Body of pancreas (tissue), 4 donors: ENCODE data around the gene PRPSAP2. TPM values are rescaled to one million over a fixed set of nuclear protein-coding genes. Genes with fewer than 3 reads are reported as not detected.

ENCODE experiments used
- ATAC-seq: fragments of 150-250 bp; one replicate; pipeline ENCODE4 v1.9.1; 2016
- DNase-seq, 4 donors: peaks; one replicate each; pipeline ENCODE4 v3.0.0-alpha.2; 2019
- H3K27ac ChIP-seq, 4 donors: fragments of 200-600 bp; sonication (generic); 1 replicate in 3 of 4; 2 replicates in 1 of 4; pipeline versions ENCODE4 v1.5.1 to v1.6.1; 2016 to 2019; ENCODE audit warnings: mild to moderate bottlenecking in 1 of 4, mixed read lengths in 1 of 4, moderate library complexity in 1 of 4
- H3K27me3 ChIP-seq, 2 donors: fragments of 200-600 bp; sonication (generic); one replicate each; pipeline ENCODE4 v1.6.0; 2016; ENCODE audit warnings: mild to moderate bottlenecking in 1 of 2
- H3K36me3 ChIP-seq, 2 donors: fragments of 200-600 bp; sonication (generic); replicated peaks in 1 of 2; 2 replicates each; pipeline ENCODE4 v1.5.1; 2016; ENCODE audit warnings: low read depth in 2 of 2; ENCODE audit not compliant: insufficient read depth in 1 of 2
- H3K4me1 ChIP-seq: fragments of 200-600 bp; sonication (generic); one replicate; pipeline ENCODE4 v1.6.0; 2016
- H3K4me3 ChIP-seq, 2 donors: fragments of 200-600 bp; sonication (generic); 1 replicate in 1 of 2; 2 replicates in 1 of 2; pipeline ENCODE4 v1.5.1; 2016 to 2019
- H3K9me3 ChIP-seq, 3 donors: fragments of 200-600 bp; sonication (generic); 1 replicate in 2 of 3; 2 replicates in 1 of 3; pipeline ENCODE4 v1.5.1; 2016
- POLR2A ChIP-seq, 3 donors: fragments of 450-650 bp; IDR thresholded peaks; one replicate each; pipeline ENCODE4 v1.6.1; 2016; ENCODE audit warnings: antibody characterized with exemption in 3 of 3, mild to moderate bottlenecking in 2 of 3
- WGBS, 2 donors: methylation state at CpG; one replicate each; pipeline ENCODE4 v1.1.5; 2017; 5-methylcytosine and 5-hydroxymethylcytosine counted together
- intact Hi-C: fragments of 100-400 bp; cut with DNase I; formaldehyde crosslinking; loops from one replicate; pipeline ENCODE4 v1.15.1; 2023
- total RNA-seq, 2 donors: library from RNA; depleted of rRNA; stranded (reverse); fragments of >200 nt; gene quantifications; one replicate each; pipeline ENCODE4 v1.1.0, GENCODE V29; 2016
- TF ChIP-seq, protein P1 (sequence below), 7 experiments: fragments of 450-650 bp in 4 of 7; fragments of 200-600 bp in 3 of 7; sonication (generic) in 3 of 7; IDR thresholded peaks; one replicate each; pipeline ENCODE4 v1.5.1; 2016 to 2019; ENCODE audit warnings: antibody characterized with exemption in 7 of 7

Gene PRPSAP2
- total RNA-seq, 2 donors from 2014 or later: 16.6 to 35.6 TPM

DNA sequence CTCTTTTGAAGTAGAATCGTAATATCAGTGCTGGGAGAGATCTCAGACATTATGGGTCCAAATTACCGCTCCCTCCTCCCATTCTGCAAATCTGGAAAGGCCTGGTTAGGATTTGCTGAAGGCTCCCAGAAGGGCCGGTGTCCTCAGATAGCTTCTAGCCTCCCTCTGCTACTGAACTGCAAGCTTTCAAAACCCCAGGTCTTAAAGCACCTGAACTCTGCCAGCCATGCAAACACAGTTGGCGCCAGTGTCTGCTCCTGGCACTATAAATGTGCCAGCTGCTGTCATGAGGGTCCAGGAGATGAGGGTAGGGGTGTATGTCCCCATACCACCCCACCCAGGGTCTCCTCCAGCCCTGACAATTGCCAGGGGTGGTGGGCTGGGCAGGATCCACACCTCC is 118.3 kb downstream of the PRPSAP2 start:
- no peaks in the 10 kb centered on the region for H3K9me3 ChIP-seq
- intact Hi-C loops: no loop called here
- peaks cover 9% of the 10 kb centered on the region for H3K4me1 ChIP-seq
- H3K4me3 ChIP-seq: no peak overlapping the region
- H3K36me3 ChIP-seq: peaks cover 0 to 9% of the 10 kb centered on the region in 2 donors
- WGBS, 2 donors: 62 to 70% methylated on average over 3 to 4 of the region's 4 CpGs
- no peak overlapping the region for H3K27ac ChIP-seq
- no peak for DNase-seq
- TF ChIP-seq, protein P1, sequence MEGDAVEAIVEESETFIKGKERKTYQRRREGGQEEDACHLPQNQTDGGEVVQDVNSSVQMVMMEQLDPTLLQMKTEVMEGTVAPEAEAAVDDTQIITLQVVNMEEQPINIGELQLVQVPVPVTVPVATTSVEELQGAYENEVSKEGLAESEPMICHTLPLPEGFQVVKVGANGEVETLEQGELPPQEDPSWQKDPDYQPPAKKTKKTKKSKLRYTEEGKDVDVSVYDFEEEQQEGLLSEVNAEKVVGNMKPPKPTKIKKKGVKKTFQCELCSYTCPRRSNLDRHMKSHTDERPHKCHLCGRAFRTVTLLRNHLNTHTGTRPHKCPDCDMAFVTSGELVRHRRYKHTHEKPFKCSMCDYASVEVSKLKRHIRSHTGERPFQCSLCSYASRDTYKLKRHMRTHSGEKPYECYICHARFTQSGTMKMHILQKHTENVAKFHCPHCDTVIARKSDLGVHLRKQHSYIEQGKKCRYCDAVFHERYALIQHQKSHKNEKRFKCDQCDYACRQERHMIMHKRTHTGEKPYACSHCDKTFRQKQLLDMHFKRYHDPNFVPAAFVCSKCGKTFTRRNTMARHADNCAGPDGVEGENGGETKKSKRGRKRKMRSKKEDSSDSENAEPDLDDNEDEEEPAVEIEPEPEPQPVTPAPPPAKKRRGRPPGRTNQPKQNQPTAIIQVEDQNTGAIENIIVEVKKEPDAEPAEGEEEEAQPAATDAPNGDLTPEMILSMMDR (IDR thresholded peaks at IDR 0.05): no peak
- no peak for TF ChIP-seq POLR2A (IDR thresholded peaks at IDR 0.05)
- ATAC-seq: no peak
- no peaks in the 10 kb centered on the region for H3K27me3 ChIP-seq

DNA sequence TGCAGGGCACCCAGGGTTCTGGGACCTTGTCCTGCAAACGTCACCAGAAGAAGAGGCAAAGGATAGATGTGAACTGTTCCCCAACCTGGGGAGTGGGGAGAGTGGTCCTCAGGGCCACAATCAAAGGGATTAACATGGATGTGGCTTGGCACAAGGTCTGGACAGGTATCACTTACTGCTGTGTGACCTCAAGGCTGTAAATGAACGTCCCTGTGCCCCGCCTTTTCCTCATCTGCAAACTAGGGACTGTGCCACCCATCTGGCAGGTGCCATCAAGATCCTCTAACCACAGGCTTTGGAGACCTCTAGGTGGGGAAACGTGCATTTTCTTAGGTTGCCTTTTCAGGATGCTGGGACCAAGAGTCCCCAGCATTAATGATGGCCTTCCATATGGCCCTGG is 119.1 kb downstream of the PRPSAP2 start:
- no peaks in the 10 kb centered on the region for H3K9me3 ChIP-seq
- intact Hi-C loops: no loop called here
- DNase-seq: no peak
- no peak overlapping the region for H3K27ac ChIP-seq
- no peak for TF ChIP-seq POLR2A (IDR thresholded peaks at IDR 0.05)
- TF ChIP-seq, protein P1 (IDR thresholded peaks at IDR 0.05): no peak
- H3K36me3 ChIP-seq: peaks cover 0 to 9% of the 10 kb centered on the region in 2 donors
- WGBS, 2 donors: 60 to 83% methylated on average over 1 to 4 of the region's 4 CpGs
- no peaks in the 10 kb centered on the region for H3K27me3 ChIP-seq
- no peak overlapping the region for H3K4me3 ChIP-seq
- no peak for ATAC-seq
- peaks cover 17% of the 10 kb centered on the region for H3K4me1 ChIP-seq

DNA sequence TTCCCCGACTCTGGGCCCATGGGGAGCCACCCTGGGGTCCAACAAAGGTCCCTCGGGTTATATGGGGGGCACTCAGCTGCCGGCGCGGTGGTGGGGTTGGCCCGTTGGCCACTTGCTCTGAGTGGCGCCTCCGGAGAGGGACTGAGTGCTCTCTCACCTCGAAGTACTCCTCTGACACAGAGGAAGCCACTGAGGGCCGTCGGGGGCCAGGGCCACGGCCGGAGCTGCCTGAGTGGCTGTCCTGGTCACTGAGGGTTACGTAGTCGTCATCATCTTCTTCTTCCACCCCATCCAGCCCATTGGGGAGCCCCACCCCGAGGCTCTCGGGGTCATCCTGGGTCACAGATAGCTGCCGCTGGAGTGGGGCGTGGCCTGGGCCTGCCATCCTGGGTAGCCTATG is 119.7 kb downstream of the PRPSAP2 start:
- H3K4me1 ChIP-seq: peaks cover 24% of the 10 kb centered on the region
- TF ChIP-seq POLR2A (IDR thresholded peaks at IDR 0.05): no peak
- TF ChIP-seq, protein P1 (IDR thresholded peaks at IDR 0.05): no peak
- intact Hi-C loops: no loop called here
- DNase-seq (no peak), ATAC-seq (no peak)
- H3K27ac ChIP-seq: no peak overlapping the region
- no peaks in the 10 kb centered on the region for H3K9me3 ChIP-seq
- H3K4me3 ChIP-seq: no peak overlapping the region
- peaks cover 0 to 9% of the 10 kb centered on the region in 2 donors for H3K36me3 ChIP-seq
- WGBS, 2 donors: 88 to 94% methylated on average over 6 to 18 of the region's 19 CpGs
- no peaks in the 10 kb centered on the region for H3K27me3 ChIP-seq

DNA sequence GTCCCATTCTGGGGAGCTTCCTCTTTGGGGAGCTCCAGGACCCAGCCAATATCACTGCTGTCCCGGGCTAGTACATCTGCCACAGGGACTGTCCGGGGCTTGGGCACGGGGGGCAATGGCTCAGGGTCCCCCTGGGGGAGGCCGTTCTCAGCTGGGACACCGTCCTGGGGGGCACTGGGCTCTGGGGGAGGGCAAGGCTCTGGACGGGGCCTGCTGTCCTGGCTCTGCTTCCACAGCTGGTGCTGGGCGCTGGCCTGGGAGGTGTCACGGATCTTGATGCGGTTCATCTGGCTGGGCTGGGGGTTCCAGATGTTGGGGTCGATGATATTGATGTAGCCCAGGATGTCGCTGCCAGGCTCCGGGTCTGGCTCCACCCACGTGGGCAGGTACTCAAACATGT is 120.1 kb downstream of the PRPSAP2 start:
- Histone ChIP-seq H3K4me3 (no peak overlapping the region), H3K4me1 (peaks cover 26% of the 10 kb centered on the region), H3K27me3 (no peaks in the 10 kb centered on the region), H3K9me3 (no peaks in the 10 kb centered on the region), H3K27ac (no peak overlapping the region), H3K36me3 (peaks cover 0 to 9% of the 10 kb centered on the region in 2 donors)
- TF ChIP-seq POLR2A (IDR thresholded peaks at IDR 0.05): no peak
- TF ChIP-seq, protein P1 (IDR thresholded peaks at IDR 0.05): no peak
- WGBS, 2 donors: 97% methylated on average over 6 of the region's 13 CpGs; no CpG with 5 or more reads in 1 of the 2 donors
- intact Hi-C loops: no loop called here
- ATAC-seq (no peak), DNase-seq (no peak)

DNA sequence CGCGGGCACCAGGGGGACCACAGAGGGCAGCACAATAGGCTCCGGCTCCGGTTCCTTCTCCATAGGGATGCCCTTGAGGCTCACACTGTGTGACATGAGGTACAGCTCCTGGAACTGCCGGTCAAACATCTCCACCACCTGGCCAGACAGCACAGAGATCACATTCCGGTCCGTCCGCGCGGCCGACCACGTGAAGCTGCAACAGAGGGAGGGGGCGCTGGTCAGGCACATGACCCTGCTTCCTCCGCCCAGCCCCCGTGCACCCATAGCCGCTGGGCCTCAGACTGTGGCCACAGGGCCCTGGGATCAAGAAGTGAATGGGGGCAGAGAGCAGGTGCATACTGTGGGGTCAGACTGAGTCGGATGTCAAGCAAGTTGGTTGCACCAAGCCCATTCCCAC is 120.7 kb downstream of the PRPSAP2 start:
- Histone ChIP-seq H3K27me3 (no peaks in the 10 kb centered on the region), H3K4me1 (peaks cover 26% of the 10 kb centered on the region), H3K36me3 (peaks cover 0 to 9% of the 10 kb centered on the region in 2 donors), H3K27ac (no peak overlapping the region), H3K9me3 (no peaks in the 10 kb centered on the region), H3K4me3 (no peak overlapping the region)
- 90 to 95% methylated on average over 2 to 17 of the region's 17 CpGs for WGBS, 2 donors
- intact Hi-C loops: no loop called here
- DNase-seq (no peak), ATAC-seq (no peak)
- TF ChIP-seq POLR2A (IDR thresholded peaks at IDR 0.05): no peak
- TF ChIP-seq, protein P1 (IDR thresholded peaks at IDR 0.05): no peak
